ENCODE results near the gene SERGEF.

SERGEF gene

DNA sequence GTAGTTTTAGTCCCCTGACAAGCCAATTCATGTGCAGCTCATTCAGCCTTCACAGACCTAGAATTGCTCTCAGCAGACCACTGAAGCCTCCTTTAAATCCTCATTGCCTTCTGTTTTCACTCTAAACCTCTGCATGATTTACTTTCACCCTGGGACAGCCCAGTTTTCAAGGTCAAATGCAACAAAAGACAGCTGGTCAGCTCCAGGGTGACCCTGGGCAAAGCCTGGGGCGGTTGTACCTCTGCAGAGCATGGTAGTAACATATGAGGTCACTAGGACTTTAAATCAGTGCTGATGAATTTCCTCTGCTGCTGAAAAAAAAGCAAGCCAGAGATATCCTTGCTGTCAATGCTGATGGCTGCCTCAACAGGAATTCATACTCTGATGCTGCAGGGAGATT, 62.2 kb downstream of the SERGEF start:
- no peak for DNase-seq

DNA sequence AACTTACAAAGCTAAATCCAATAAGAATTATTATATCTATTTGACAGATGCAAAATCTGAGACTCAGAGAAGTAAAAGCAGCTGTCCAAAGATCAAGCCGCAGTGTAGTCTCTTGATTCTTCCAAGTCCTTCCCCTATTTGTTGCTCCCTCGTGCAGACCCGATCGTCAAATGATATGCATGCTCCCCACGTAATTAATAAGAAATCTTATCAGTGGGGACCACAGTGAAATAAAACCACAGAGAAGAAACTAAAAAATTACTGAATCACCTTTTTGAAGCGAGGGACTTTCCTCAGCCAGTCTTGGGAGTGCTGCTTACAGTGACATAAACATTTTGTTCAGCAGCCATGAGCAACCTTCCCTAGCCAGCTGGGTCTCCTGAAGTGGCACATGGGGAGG, 64.6 kb downstream of the SERGEF start:
- DNase-seq, result no peak

DNA sequence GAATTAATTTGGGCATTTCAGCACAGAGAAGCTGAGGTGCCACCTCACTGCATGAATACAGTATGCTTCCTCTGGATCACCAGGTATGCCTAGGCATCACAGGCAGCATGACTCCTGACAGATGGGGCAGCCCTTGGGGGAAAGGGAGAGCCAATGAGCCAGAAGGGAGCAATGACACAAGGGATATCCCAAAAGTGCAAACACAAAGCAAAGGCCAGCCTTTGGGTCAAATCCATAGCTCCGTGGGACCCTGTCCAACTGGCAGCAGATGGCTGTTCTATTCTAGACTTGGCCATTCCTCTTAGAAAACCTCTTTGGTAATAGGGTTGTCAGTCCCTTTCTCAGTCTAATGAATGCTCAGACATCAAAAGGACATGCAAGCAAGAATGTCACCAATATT, 73.3 kb downstream of the SERGEF start:
- no peak for DNase-seq

DNA sequence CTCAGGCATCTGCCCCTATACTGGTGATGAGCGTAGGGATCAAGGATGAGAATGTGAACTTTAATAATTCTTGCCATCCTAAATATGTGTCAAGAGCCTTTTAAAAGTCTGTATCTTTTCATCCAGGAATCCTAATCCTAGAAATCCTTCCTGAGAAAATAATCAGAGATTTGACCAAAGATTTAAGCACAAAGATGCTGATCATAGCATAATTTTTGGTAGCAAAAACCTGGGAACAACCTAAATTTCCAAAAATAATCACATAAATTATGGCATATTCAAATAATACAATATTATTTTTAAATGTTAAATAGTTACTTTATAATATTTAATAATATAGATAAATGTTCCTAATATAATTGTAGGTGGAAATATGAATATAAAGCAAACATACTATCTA, 76.1 kb downstream of the SERGEF start:
- DNase-seq, result no peak

DNA sequence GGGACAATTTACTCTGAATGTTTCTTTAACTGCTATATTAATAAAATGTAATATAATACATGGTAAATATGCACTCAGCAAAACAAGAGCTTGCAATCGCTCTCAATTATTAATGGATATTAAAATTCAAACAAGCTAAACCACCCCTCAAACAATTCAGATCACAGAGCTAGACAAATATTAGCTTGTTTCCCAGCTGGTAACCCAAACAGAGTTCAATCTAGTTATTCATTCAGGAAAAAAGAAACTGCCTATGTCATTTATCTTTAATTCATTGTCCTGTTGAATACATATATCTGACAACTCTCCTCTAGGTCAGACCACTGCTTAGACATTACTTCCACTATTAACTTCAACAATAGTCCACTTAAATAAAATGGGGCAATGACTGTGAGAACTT, 78.7 kb downstream of the SERGEF start:
- no peak for DNase-seq

DNA sequence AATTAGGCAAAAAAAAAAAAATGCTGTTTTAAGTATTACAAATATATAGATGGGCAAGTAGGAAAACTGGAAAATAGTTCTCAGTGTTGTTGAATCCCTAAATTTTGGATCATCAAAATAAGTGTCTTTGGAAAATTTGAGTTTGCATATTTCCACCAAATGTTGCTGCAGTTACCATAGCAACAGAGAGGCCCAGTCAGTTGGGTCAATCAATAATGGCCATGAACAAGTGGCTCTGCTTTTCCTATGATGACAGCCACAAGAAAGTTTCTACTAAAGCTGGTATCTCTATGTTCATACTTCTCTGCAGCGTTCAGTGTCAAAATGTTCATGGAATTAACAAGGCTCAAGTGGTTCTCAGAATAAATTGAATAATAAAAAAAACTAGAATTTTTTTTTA, 79.1 kb downstream of the SERGEF start:
- DNase-seq, result no peak

DNA sequence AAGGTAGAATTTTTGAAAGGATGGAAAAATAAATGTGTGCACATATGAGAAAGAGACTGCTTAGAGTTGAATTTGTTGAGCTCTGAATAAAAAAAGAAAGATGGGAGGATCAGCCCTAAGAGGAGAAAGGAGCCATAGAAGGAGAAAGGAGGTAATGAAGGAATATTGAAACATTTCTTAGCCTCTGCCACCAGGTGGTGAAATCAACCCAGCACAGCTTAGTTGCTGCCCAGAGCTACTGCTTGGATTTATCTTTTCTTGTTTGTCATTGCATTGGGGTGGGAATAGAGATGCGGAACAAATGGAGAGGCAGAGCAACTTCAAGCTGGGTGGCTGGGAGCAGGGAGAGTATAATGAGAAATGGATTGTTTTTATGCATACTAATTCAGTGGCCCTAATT, 80.4 kb downstream of the SERGEF start:
- no peak for DNase-seq

DNA sequence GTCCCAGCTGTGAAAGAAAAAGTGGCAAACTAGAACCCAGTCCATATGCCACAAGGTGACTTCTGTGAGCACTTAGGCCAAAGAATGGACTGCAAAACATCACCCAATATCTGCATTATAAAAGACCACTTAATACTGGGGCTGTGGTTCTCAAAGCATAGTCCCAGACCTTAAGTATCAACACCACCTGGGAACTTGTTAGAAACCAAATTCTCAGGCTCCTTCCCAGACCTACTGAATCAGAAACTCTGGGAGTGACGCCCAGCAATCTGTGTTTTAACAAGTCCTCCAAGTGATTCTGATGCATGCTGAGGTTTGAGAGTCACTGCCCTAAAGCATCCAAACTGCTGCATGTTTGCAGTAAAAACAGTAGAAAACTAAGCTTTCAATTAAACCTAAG, 81.3 kb downstream of the SERGEF start:
- no peak for DNase-seq

DNA sequence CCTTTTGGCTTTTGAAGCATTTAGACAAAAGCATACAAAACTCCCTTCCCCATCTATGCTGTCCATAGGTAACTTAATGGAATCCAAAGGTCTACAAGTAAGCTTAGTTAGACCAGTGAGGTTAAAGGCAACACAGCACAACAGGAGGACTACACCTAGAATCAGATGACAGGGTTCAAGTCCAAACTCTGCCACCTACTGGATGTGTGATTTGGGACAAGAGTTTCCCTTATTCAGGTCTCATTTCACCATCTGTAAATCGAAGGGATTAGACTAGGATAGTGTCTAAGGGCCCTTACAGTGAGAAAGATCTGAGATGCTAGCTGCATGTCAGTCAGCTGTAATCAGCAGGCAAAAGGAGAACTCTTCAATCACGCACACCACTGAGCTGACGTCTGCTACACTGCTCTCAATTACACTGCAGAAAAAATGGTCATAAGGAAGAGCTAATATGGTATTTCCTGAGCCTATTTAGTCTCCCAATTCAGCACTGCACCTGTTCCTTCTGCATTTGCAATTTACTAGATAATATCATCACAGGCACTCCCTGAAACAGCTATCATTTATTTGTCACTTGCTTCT, 82.2 kb downstream of the SERGEF start:
- no peak for DNase-seq

DNA sequence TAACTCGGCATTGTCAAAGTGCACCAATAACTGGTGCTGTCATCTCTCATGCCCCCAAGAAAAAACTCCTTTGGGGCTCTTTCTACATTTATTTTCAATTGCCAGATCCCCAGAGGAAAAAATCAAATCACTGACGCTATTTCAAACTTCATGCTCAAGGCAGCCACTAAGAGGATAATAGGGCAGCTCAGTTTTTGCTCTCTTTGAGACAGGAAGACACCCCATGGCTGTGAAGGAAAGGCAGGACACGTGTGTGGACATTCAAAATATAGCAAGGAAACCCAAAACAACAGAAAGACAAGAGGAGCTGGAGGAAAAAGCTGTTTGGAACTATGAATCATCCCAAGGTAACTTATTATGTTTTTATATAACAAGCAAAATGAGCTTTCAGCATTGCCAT, 83.7 kb downstream of the SERGEF start:
- DNase-seq, result no peak

DNA sequence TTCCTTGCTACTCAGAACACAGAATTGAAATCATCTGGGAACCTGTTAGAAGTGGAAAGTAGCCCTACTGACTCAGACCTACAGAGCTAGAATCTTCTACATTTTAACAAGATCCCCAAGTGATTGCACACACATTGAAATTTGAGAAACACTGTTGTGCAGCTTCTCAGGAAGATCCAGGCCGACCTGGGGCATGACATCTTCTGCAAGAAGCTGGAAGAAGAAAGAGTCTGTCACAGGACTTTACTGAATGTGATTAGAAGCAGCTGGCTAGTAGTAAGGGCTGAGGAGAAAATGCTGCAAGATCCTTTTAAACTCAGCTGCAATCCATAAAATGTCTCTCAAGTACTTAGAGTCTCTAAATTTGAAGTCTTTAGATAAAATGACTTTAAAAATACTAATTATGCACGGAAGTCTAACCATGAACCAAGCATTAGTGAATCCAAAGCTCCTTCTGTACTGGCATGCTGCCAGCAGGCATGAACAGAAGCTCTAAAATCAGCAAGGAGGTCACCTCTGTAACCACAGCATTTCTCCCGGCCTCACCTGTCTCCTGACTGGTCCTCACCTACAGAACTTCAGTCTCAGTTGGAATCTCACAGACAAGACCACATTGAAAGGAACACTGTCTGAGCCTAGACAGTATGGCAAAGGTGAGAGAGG, 85.0 kb downstream of the SERGEF start:
- no peak for DNase-seq

DNA sequence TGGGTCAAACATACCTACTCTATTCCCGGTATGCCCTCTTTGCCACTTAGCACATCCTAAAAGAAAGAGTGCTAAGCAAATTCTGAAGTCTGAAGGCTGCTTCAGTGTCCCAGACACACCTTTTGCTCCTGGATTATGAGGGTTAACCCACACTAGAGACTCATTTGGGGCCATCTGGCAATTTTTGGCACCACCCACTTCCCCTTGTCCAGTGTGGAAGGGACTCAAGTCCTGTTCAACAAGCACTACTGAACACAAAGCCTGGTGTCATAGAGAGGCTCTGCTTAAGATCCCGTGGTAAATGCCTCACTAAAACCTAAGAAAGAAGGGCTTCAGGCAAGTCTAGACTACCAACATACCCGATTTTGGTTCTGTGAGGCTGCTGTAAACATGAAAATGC, 85.8 kb downstream of the SERGEF start:
- no peak for DNase-seq

DNA sequence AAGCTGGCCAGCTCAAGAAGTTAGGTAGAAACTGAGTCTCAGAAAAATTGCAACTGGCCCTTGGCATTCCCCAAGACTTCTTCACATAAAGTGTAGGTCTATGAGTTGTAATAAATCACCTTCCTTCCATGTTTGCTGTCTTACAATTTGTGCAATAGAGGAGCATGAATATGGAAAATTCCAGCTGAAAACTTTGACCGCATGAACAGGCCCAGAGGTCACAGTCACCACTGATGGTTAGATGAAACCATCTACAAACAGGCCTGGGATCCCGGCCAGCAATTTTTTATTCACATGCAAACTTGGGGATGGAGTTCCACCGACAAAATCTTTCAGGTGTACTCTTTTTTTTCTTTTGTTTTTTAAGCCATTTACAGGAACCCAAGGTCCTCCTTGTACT, 88.1 kb downstream of the SERGEF start:
- no peak for DNase-seq

DNA sequence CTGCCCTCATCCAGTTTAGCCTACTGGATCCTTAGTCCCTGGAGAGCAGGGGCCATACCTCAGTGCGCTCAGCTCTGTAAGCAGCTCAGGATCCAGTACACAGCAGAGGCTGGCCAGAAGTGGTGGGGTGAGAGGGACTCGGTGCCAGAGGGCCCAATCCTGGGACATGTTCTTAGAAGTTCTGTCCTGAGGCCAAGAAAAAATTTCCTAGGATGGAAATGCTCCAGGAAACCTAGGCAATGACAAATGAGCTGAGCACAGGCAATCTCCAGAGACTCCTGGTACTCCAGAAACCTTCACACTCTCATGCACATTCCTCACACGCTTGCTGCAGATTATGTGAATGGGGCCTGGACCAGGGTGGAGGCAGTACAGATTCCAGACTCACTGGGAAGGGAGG, 89.6 kb downstream of the SERGEF start:
- no peak for DNase-seq

DNA sequence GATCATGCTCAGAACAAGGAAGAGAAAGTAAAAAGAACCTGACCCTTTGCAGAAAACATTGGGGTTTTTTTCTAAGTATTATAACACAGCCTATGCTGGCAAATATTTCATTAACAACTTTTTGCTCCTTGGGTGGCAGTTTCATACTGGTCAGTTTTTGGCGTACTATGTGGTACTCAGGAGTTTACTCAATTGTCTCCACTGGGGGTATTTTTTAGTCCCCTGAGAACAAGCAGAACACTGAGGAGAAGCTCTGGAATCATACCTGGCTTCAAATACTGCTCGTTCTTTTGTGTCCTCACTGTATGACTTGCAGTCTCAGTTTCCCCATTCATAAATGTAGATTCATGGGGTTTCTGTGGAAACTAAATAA, 90.4 kb downstream of the SERGEF start:
- DNase-seq, result no peak

DNA sequence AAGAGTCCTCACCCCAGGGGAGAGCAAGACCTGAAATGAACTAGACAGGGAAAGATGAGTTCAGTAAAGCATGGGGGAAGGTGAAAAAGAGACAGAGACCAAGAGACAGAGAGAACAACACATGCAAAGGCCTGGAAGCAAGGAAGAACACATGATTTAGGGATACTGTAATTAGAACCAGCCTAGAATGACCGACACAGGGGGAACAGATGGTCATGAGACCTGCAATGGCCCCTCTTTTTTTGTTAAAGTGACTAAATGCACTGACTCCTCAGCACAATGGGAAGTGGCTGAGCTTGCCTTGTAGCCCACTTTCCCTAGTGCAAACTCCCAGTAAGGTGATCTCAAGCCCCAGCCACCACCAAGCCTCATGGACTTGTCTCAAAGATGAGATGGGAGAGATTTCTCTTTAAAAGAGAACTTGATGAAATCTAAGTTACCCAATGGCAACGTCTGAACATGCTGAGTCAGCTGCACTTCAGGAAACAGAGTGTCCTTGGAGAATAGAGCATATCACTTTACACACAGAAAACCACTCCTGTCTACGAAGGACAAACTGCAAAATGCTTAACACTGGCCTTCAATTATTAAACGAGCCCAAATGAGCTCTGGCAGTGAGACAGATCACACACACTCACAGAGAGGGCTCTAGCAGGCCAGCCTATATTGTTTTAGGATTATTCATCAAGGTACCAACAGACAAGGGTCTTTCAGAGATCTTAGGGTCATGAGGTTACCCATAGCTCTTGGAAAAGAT, 91.0 kb downstream of the SERGEF start:
- DNase-seq, result no peak

DNA sequence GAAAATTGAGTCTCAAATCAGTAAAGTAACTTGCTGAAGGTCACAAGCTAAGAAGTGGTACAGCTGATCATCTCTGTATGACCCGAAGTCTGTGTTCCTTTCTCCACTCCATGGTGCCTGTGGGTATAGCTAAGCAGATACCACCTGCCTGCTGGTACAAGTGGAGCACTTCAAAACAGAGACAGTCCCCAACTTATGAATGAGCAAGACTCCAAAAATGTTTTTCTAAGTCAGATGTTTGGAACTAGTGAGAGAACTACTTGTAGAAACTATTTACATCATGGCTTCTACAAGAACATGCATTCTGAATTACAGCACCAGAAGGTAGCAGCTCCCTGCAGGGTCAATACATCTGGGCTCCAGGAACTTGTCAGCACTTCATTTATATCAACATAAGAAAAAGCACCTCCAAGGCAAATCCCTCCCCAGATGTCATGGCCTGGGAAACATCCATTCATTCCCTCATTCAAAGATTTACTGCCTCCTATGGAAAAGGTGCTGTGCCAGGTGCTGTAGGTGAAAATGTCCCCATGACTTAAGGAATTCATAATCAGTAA, 94.7 kb downstream of the SERGEF start:
- DNase-seq, result no peak

DNA sequence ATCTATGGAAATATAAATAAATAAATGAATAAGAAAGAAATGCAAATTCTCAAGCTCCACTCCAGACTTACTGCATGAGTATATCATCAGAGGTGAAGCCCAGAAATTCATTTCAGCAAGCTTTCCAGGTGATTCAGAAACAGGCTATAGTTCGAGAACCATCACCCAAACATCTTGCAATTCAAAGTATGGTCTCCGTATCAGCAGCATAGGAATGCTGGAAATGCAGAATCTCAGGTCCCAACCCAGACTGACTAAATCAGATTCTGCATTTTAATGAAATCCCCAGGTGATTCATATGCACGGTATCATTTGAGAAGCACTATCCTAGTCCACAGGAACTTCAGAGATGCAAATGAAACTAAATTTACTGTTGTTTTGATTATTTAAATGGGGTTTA, 95.3 kb downstream of the SERGEF start:
- DNase-seq, result no peak

DNA sequence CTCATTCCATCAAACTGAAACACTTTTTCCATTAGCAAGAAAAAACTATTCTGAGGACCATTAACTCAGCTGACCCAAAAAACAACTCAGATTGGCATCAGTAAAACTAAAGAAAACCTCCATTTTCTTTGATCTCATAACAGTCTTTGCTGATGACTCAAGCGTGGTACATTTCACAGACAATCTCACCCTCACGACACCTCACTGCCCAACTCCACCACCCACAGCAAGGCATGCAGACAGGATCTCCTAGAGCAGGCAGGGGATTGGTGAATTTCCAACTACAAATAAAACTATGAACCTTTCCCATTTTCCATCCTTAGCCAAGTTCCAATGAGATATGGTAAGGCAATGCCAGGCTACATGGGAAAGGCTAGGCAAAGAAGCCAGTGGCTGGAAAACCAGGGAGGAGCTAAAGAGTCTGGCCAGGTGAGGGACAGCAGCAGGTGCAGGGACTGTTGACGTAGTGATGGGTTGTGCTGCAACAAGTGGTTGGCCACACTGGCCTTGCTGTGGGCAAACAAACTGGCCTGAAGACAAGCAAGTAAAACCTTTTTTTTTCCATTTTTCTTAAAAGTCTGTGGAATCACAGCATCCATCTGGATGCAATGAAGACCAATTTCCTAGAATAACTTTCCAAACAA, 97.2 kb downstream of the SERGEF start:
- no peak for DNase-seq

DNA sequence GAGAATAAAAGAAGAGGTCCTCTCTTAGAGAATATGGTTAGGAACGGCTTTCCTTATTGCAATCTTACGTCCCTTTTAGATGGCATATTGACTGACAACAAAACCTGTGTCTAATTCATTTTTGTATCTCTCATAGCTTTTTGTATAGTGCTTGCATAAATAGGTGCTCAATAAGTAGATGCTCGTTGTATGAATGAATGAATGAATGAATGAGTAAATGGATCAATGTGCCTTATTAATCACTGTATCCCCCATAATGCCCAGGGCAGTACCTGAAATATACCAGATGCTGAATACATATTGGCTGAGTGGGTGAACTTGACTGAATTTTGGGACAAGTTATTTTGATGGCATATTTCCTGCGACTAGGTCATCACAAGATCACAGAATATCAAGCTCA, 97.9 kb downstream of the SERGEF start:
- no peak for DNase-seq

DNA sequence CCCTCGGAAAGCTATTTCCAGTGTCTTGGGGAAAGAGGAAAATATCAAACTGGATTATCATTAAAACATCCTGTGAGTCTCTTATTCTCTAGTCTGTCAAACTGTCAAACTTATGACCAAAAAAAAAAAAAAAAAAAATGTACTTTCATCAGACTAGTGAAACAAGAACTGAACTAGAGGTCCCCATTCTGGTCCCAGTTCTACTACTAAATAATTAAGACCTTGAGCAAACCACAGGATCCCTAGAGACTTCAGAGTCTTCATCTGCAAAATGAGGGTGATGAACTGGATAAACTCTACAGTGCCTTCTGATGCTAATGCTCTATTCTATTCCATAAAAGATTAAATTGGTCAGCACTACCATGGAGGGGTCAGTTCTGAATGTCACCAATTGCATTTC, 105.8 kb downstream of the SERGEF start:
- no peak for DNase-seq

DNA sequence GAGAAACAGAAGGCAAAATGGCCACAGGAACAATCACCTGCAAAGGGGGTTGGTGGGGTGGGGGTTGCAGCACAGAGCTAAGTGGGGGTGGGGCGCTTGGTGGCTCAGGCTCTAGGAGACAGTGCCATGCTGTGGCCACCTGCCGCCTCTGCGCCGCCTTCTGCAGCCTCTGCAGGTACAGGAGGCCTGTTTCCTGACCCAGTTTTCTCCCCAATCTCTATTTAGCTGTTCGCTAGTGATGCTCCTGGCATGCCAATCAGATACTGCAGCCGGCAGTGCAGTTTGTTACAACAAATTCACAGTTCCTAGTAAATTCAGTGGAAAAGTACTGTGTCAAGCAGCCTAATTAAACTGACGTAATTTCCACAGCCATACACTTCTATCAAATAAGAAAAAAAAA, 106.4 kb downstream of the SERGEF start:
- DNase-seq, result no peak

DNA sequence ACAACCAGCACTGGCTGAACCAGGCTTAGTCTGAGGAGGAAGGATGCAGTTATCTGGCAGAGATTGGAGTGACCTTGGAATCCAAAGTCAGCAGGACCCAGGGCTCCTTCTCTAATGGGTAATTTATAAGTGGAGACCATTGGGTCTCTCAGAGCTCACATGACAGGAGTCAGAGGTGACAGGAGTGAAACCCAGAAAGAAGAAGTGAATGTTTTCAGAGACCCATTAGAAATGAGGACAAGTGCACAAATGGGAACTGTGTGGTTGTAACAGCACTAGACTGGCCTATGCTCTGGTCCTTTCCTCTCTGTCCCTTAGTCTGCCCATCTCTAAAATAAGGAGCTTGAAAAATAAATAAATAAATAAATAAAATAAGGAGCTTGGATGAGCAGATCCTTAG, 107.4 kb downstream of the SERGEF start:
- no peak for DNase-seq

DNA sequence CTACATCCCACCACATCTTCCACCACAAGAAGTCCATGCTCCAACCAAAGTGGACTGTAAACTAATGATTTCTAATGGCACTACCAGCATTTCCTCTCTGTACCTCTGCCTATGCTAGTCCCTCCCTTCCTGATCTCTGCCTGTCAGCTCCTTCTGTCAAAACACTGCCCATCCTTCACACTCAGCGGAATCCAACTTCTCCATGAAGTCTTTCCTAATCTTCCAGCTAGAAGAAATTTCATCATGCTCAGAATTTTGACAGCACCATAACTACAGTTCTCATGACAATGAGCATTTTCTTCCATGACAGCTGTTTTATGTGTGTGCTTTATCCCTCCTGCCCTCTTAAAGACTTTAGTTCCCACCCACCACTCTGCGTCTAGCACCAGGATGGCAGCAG, 111.4 kb downstream of the SERGEF start:
- no peak for DNase-seq

Measured in stimulated activated naive CD4-positive, alpha-beta T cell (primary cell).